H1 (cell line): ENCODE measurements around the gene NLN. TPM values are rescaled to one million over a fixed set of nuclear protein-coding genes. Genes with fewer than 3 reads are reported as not detected.

Experiments used
- EZH2 ChIP-seq: fragments of 200-600 bp; sonication (generic); IDR thresholded peaks from 2 replicates; pipeline ENCODE4 v1.7.1; 2012; ENCODE audit warnings: low read depth, mild to moderate bottlenecking, moderate library complexity, low read length, inconsistent platforms; ENCODE audit not compliant: severe bottlenecking
- TAF7 ChIP-seq: optimal IDR thresholded peaks from 2 replicates; pipeline ENCODE3; 2011; ENCODE audit warnings: low read depth, mild to moderate bottlenecking, inconsistent platforms, low read length, moderate library complexity, borderline replicate concordance
- polyA plus RNA-seq, 7 experiments: library from polyadenylated mRNA; depleted of rRNA in 3 of 7; stranded (reverse) in 5 of 7; unstranded in 2 of 7; fragments of >200 nt in 5 of 7; fragments of 200-250 nt in 2 of 7; gene quantifications; 1 replicate in 5 of 7; 2 replicates in 1 of 7; 4 replicates in 1 of 7; pipeline versions ENCODE4 v1.2.1 to v1.2.3, GENCODE V29; 2011 to 2013; ENCODE audit warnings: missing spikeins in 2 of 7, mixed read lengths in 2 of 7
- total RNA-seq: library from RNA; stranded (reverse); fragmentation: NEBNext Ultra II Directional; extraction: Animal tissue kit (Norgen Biotek cat#: 25700); gene quantifications from 2 replicates; pipeline ENCODE4 v1.2.1, GENCODE V29; 2021

The NLN gene
- total and polyA plus RNA-seq, 2 of the 8 experiments (the other 6 are each of a cell fraction or from before 2014, with no cell fraction given): 46.7 to 192 TPM

GRCh38 chr5:65738305-65738704 lies 16.3 kb downstream of the NLN start (continued):
- TF ChIP-seq TAF7: no peak
- TF ChIP-seq EZH2: no peak
